Umbilical cord (tissue), 2 donors: ENCODE data around the gene EMC8. TPM values are rescaled to one million over a fixed set of nuclear protein-coding genes. Genes with fewer than 3 reads are reported as not detected.

Source experiments
- DNase-seq: peaks from one replicate; pipeline ENCODE4 v3.0.0-alpha.2; 2015; ENCODE audit warnings: low spot score
- total RNA-seq: library from RNA; depleted of rRNA; stranded (reverse); fragments of >200 nt; gene quantifications from one replicate; pipeline ENCODE4 v1.2.3, GENCODE V29; 2014; ENCODE audit warnings: low replicate concordance; ENCODE audit not compliant: insufficient read depth

The EMC8 gene
- total RNA-seq, 1 donor from 2014 or later: 13.5 TPM

- DNase-seq: no peak
Measured at GRCh38 chr16:85755929-85756768, 43.2 kb downstream of the EMC8 start.

- no peak for DNase-seq
Measured at GRCh38 chr16:85754413-85754812, 44.9 kb downstream of the EMC8 start.

DNA sequence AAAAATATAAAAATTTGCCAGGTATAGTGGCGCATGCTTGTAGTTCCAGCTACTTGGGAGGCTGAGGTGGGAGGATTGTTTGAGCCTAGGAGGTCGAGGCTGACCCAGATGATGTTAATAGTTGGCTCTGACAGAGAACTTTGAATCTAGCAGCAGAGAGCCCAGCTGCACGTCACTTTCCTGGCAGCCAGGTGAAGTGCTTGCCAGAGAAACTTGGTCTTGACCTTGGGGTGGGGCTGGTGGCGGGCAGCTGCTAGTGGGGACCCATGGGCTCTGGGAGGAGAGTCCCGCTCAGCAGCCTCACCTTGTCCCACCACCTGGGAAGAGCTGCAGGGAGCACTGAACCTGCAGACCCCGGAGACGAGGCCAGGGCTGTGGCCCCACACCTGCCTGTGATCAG is 45.4 kb downstream of the EMC8 start:
- no peak for DNase-seq

- no peak for DNase-seq
Measured at GRCh38 chr16:85753559-85753958, 45.8 kb downstream of the EMC8 start.

DNA sequence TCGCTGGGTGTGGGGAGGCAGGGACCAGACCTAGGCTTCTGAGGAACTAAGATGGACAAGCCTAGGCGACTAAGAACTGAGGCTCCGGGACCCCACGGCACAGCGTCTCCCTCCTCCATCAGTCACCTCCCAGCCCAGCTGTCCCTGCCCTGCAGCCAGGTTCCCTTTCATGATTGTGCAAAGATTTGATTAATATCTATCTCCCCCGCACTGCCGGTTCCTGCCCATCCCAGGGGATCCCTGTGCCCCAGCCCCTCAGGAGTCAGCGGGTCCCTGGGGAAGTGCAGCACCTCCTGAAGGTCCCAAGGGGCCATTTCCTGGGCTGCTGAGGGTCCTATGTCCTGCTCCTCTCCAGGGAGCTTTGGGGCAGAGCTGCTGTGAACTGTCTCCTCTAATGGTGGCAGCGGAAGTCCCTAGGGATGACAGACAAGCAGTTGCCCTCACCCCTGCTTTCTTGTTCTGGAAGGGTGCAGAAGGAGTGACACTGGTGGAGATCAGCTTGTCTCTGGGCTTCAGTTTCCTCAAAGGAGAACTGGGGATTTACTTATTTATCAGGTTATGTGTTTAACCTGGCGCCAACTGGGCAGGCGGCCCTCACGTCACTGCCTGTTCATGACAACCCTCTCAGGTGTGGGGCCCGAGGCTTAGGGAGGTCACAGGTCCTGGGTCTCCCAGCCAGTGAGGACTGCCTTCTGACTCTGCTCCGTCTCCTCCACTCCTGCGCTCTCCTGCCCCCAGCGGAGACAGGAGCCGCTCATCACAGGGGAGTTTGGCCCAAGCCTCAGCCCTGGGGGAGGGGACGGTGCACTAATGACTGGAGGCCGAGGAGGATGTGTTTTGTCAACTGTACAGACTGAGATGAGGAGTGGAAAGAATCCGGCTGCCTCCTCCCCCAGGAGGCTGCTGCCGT is 46.6 kb downstream of the EMC8 start:
- peak; percentile 50 for DNase-seq

DNA sequence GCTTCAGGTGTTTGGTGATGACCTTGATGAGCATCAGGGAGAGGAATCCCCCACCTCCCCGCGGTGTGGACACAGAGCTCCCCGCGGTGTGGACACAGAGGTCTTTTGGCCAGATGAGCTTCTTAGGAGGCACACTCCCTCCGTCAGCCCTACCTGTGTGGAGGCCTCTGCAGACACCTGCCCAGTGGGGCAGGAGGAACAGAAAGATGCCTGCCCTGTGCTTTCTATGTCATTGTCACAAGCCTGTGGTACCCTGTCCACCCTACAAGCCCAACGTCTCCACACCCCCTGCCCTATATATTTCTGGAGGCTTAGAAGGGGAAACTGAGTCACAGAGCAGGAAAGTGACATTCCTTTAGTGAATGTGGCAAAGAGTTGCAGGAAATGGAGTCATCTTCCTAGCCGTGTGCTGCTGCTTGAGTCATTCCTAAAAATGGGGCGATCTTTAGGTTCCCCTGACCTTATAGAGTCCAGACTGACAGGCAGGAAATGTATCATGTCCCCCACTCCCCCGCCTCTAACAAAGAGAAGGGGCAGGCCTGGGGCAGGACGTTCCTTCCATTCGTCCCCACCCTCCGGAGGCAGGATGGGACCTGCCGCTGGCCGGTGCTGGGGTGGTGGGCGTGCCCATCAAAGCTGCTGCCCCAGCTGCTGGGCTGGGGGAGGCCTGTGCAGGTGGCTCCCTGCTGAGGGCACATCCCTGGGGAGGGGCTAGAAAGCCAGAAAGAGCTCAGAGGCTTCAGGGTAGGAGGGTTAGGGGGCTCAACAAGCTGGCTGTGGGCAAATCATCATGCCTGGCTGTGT is 47.4 kb downstream of the EMC8 start:
- peak; percentile 40 for DNase-seq

DNA sequence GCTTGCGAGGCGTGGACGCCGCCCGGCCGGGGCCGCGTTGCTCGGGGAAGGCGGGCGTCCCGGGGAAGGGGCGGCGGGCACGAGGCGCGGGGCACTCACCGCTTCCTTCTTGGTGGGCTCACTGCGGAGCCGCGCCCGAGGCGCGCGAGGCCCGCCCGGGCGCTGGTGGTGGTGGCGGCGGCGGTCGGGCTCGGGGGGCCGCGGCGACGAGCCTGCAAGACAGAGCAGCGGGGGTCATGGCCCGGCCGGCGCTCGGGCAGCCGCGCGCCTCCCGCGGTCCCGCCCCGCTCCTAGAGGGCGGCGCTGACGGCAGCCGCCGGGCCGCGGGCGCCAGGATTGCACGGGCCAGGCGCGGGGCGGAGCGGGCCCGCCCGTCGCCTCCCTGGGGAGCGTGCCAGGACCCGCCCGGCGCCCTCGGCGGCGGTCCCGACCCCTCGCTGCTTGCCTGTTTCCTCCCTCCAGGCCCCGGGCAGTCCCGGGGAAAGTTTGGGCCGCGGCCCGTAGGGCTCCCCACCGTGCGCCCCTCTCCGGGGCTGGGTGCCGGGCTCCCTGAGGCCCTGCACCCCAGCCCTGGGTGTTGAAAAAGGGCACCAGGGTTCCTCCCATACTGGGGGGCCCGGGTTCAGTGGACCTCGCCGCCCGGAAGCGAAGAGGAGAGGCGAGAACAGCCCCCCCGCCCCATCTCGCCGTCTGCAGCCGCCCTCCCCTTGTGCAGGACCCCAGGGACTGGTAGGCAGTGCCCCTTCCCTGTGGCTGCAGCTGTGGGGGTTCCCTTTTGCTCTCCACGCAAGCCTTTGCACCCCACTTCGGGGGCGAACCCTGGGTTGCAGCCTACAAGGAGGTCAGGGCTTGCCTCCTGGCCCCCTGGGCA is 48.3 kb downstream of the EMC8 start, which contains the start of gene C16orf74:
C16orf74 (minus strand) TSS at position 270 of the 871 bp plus-strand sequence. CDS start 15,879 bp downstream, outside the sequence.
- peak; percentile 67 for DNase-seq

DNA sequence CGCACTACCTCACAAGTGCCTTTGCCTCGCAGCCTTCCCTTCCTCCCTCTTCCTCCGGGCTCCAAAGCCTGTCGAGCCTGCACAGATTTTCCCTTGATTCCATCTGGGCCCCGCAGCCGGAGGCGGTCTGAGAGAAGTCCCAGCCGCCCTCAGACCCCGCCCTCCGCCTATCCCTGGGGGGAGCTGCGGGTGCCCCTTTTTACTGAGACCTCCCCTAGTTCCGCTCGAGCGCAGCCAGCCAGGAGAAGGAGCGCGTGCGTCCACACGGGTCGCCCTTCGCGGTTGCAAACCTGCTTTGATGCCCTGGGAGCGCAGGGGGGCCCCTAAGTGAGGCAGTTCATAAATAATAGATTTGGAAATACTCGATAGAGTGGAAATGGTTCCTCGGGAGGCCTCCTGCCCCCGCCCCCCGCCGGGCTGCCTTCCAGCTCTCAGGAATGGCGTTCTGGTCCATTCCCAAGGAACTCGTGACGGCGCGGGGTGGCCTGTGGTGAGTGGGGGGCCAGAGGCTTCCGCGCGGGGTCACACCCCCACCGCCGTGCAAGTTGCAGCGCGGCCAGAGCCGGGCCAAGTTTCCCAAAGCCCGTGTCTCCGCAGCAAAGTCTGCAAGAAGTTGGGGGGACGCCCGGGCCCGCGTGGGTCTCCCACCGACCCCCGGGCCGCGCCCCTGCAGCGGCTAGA is 49.1 kb downstream of the EMC8 start:
- DNase-seq: peak; percentile 91

DNA sequence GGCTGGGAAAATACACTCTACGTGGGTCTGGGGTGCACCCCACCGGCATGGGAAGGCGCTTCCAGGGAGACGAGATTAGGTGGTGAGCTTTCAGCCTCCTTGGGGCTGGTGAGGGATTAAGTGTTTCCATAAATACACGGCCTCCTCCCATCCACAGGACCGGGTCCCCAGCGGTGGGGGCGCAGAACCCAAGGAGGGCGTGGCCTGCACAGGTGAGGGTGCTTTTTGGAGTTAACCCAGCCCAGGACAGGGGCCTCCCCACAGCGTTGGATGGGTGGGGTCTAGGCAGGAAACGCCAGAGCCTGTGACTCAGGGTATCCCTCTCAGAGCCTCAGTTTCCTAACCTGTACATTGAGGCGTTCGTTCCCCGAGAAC is 49.6 kb downstream of the EMC8 start:
- DNase-seq: no peak

- DNase-seq: no peak
Measured at GRCh38 chr16:85746460-85747215, 52.7 kb downstream of the EMC8 start.

GRCh38 chr16:85738923-85739715 is 60.2 kb downstream of the EMC8 start:
- no peak for DNase-seq

DNA sequence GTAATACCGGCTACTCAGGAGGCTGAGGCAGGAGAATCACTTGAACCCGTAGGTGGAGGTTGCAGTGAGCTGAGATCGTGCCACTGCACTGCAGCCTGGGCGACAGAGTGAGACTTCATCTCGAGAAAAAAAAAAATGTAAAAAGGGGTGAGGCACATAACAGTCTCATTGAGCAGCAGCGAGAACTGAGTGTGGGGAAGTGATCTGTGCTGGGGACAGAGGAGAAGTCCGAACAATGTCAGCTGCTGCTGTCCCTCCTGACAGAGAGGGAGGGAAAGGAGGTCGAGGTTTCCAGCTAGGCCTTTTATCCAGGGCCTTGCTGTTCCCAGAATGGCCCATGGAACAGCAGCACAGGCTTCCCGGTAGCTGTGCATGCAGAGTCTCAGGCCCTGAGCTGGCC is 62.4 kb downstream of the EMC8 start:
- no peak for DNase-seq

- no peak for DNase-seq
Measured at GRCh38 chr16:85735946-85736345, 63.4 kb downstream of the EMC8 start.

DNA sequence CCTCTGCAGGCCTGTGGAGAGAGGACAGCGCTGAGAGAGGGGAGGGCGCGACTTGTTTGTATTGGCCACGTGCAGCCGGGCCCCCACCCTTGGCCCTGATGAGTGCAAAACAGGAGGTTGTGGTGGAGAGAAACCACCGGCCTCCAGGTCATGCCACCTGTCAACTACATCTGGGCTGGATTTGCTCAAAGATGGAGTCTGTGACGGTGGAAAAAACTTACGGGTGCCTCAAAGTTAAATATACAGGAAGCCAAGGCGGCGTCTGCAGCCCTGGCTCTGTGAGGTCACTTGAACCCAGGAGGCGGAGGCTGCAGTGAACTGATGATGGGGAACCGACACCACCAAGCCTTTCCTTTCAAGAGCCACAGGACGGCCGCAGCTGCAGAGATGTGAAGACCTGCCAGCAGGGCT is 64.1 kb downstream of the EMC8 start:
- no peak for DNase-seq

- no peak for DNase-seq
Measured at GRCh38 chr16:85734311-85735017, 64.9 kb downstream of the EMC8 start.

DNA sequence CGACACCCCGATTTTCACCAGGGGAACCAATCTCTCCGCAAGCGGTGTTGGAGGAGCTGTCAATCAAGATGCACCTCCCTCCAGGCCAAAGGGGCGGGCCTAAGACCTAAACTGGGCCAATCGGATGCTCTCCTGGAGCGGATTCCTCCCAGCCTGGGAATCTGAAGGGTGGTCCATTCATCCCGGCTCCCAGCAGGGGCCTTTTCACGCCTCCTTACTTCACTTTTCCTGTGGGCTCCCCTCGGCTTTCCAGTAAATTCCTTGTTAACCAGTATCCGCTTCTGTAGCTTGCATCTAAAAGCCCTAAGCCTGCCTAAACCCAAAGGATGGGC is 65.5 kb downstream of the EMC8 start:
- DNase-seq: no peak

DNA sequence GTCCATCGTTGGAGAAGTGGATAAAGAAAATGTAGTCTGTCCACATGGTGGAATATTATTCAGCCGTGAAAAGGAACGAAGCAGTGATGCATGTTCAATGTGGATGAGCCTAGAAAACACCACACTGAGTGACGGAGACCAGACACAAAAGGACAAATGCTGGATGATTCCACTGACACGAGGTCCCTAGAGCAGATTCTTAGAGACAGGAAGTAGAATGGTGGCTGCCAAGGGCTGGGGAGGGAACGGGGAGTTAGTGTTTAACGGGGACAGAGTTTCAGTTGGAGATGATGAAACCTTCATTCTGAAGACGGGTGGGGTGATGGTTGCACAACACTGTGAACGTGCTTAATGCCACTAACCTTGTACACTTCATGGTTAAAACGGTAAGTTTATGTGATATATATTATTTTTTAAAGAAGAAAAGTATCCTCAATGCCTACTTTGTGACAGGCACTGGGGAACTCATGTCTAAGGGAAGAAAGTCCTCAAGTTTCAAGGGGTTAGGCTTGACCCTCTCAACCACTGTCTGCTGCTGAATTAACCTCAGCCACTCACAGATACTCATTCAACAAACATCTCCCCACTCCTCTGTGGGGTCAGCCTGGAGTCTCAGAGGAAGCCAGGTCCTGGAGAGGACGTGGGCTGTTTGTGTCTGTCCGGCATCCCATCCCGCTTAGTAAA is 66.0 kb downstream of the EMC8 start:
- no peak for DNase-seq
